ENCODE data around the gene HSD17B13. TPM values are rescaled to one million over a fixed set of nuclear protein-coding genes. Genes with fewer than 3 reads are reported as not detected.

Gene HSD17B13
- total and polyA plus RNA-seq, 12 donors, result 0.10 to 0.83 (median 0.36) TPM; not detected in 3

- WGBS, 2 donors, result 68 to 75% methylated on average over 2 of the region's 2 CpGs
- intact Hi-C loops (cut with DNase I), result no loop called here
- H3K36me3 ChIP-seq, result no peaks in the 10 kb centered on the region
- ATAC-seq, result peak; percentile 22 to 87 (median 63)
- H3K4me3 ChIP-seq, result no peak overlapping the region
- H3K9me3 ChIP-seq, result no peaks in the 10 kb centered on the region
- DNase-seq, result peak in 1 of 2 donors; percentile 57
- H3K27me3 ChIP-seq, result no peaks in the 10 kb centered on the region
- H3K4me1 ChIP-seq, result peaks cover 0 to 34% (median 15%) of the 10 kb centered on the region in 9 donors
- peak overlapping the region in 3 of 10 donors; percentile 0 to 28 (median 10) for H3K27ac ChIP-seq
- no peak for TF ChIP-seq CTCF (IDR thresholded peaks at IDR 0.05)
These were observed 13.1 kb downstream of the HSD17B13 start for GRCh38 chr4:87309625-87310024.

- no peak for TF ChIP-seq CTCF (IDR thresholded peaks at IDR 0.05)
- 96 to 98% methylated on average over 1 of the region's 1 CpG for WGBS, 2 donors
- no peak overlapping the region for H3K27ac ChIP-seq
- DNase-seq, result no peak
- H3K4me3 ChIP-seq, result no peak overlapping the region
- H3K9me3 ChIP-seq, result no peaks in the 10 kb centered on the region
- no peak for ATAC-seq
- intact Hi-C loops (cut with DNase I), result no loop called here
- H3K36me3 ChIP-seq, result no peaks in the 10 kb centered on the region
- no peaks in the 10 kb centered on the region for H3K27me3 ChIP-seq
- H3K4me1 ChIP-seq, result peaks cover 0 to 20% (median 7%) of the 10 kb centered on the region in 9 donors
These were observed 16.6 kb downstream of the HSD17B13 start for GRCh38 chr4:87306056-87306455.

GRCh38 chr4:87305562-87305961 lies 17.1 kb downstream of the HSD17B13 start:
- H3K4me1 ChIP-seq, result peaks cover 0 to 15% (median 3%) of the 10 kb centered on the region in 9 donors
- H3K27me3 ChIP-seq, result no peaks in the 10 kb centered on the region
- H3K9me3 ChIP-seq, result no peaks in the 10 kb centered on the region
- no peak overlapping the region for H3K27ac ChIP-seq
- TF ChIP-seq CTCF (IDR thresholded peaks at IDR 0.05), result no peak
- ATAC-seq, result no peak
- intact Hi-C loops (cut with DNase I), result no loop called here
- H3K4me3 ChIP-seq, result no peak overlapping the region
- DNase-seq, result no peak
- H3K36me3 ChIP-seq, result no peaks in the 10 kb centered on the region
- WGBS, 2 donors, result 95% methylated on average over 7 of the region's 7 CpGs

GRCh38 chr4:87304745-87305432 lies 17.8 kb downstream of the HSD17B13 start:
- no peak for TF ChIP-seq CTCF (IDR thresholded peaks at IDR 0.05)
- Histone ChIP-seq H3K27me3 (no peaks in the 10 kb centered on the region), H3K36me3 (no peaks in the 10 kb centered on the region), H3K4me1 (peaks cover 0 to 9% (median 3%) of the 10 kb centered on the region in 9 donors), H3K4me3 (no peak overlapping the region), H3K27ac (no peak overlapping the region), H3K9me3 (no peaks in the 10 kb centered on the region)
- ATAC-seq (no peak), DNase-seq (no peak)
- intact Hi-C loops (cut with DNase I), result no loop called here
- 84 to 88% methylated on average over 10 of the region's 10 CpGs for WGBS, 2 donors

Data from heart right ventricle (tissue), 16 donors.